C4-2B (cell line): ENCODE measurements around the gene PLBD2.

Experiments
- CTCF ChIP-seq: fragments of 450-650 bp; conservative IDR thresholded peaks from 2 replicates; pipeline ENCODE4 v1.5.1; 2017; ENCODE audit warnings: mild to moderate bottlenecking
- ZFX ChIP-seq: fragments of 450-650 bp; IDR thresholded peaks from 2 replicates; pipeline ENCODE4 v1.6.1; 2017

DNA sequence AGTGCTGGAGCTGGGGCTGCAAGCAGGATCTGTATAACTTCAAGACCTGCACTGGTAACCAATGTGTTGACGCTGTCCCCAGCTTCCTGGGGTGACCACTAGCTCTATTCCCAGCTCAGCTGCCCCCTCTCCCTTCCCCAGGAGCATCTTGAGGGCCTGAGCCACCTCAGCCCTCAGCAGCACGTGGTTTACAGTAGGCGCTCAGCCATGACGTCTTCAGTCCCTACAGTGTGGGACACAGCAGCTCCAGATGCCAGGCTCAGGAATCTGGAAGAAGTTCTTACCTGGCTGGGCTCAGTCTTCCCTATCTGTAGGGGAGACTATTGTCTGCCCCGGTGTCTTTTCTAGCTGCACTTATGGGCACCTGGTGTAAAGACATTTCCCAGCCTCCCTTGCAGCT, 36.7 kb downstream of the PLBD2 start:
- TF ChIP-seq CTCF (no peak), ZFX (no peak)
